HEK293 (cell line): ENCODE results near the gene SLC4A8.
"Not testable (repeated sequence)": the region's sequence is repeated elsewhere in the genome, so short reads cannot be mapped to it uniquely, and the experiment has no call there.

Experiments used
- CTCF ChIA-PET: fragments of 350-600 bp; formaldehyde crosslinking; extraction: SDS; loops from one replicate; lab custom pipeline; 2021; ENCODE audit warnings: antibody characterized with exemption; lab: Yijun Ruan, JAX
- POLR2A ChIA-PET: fragments of 300-600 bp; formaldehyde crosslinking; extraction: SDS; loops from one replicate; lab custom pipeline; 2020; ENCODE audit warnings: antibody characterized with exemption, inconsistent platforms; lab: Yijun Ruan, JAX
- H3K27ac ChIP-seq: fragments of 200-500 bp; sonication (Bioruptor generic); 2 replicates; pipeline ENCODE4 v1.5.1; 2014; ENCODE audit warnings: low read depth, low read length, control low read depth, inconsistent platforms; ENCODE audit errors: extremely low read depth
- H3K36me3 ChIP-seq, 2 experiments: fragments of 200-500 bp in 1 of 2; sonication (Bioruptor generic) in 1 of 2; 1 replicate in 1 of 2; 2 replicates in 1 of 2; pipeline ENCODE4 v1.5.1; 2014 to 2017; ENCODE audit warnings: inconsistent platforms in 2 of 2, low read length in 2 of 2; ENCODE audit not compliant: control insufficient read depth in 2 of 2, insufficient read depth in 1 of 2
- H3K4me1 ChIP-seq: fragments of 200-500 bp; sonication (Bioruptor generic); 2 replicates; pipeline ENCODE4 v1.5.1; 2014; ENCODE audit warnings: mild to moderate bottlenecking, low read length, inconsistent platforms; ENCODE audit not compliant: control insufficient read depth, insufficient read depth
- H3K4me3 ChIP-seq: 2 replicates; pipeline ENCODE4 v1.5.1; 2011; ENCODE audit warnings: low read depth, mild to moderate bottlenecking, control low read depth, low read length, moderate library complexity
- H3K9me3 ChIP-seq: fragments of 200-500 bp; sonication (Bioruptor generic); 2 replicates; pipeline ENCODE4 v1.5.1; 2014; ENCODE audit warnings: low read depth, low read length, inconsistent platforms; ENCODE audit not compliant: control insufficient read depth, insufficient read depth
- FEZF1 ChIP-seq: fragments of 450-650 bp; formaldehyde crosslinking; IDR thresholded peaks from 2 replicates; pipeline ENCODE4 v1.5.1; 2016; ENCODE audit warnings: missing biosample characterization, missing genetic modification characterization
- KLF9 ChIP-seq: fragments of 450-650 bp; formaldehyde crosslinking; IDR thresholded peaks from 2 replicates; pipeline ENCODE4 v1.5.1; 2016; ENCODE audit warnings: missing biosample characterization, missing genetic modification characterization, low read depth
- SCRT1 ChIP-seq: fragments of 450-650 bp; formaldehyde crosslinking; IDR thresholded peaks from 2 replicates; pipeline ENCODE4 v1.5.1; 2016; ENCODE audit warnings: missing biosample characterization, missing genetic modification characterization, borderline replicate concordance
- SP2 ChIP-seq: fragments of 450-650 bp; formaldehyde crosslinking; IDR thresholded peaks from 2 replicates; pipeline ENCODE4 v1.5.1; 2016; ENCODE audit warnings: missing biosample characterization, missing genetic modification characterization
- ZBTB21 ChIP-seq: fragments of 450-650 bp; formaldehyde crosslinking; IDR thresholded peaks from 2 replicates; pipeline ENCODE4 v1.5.1; 2017; ENCODE audit warnings: missing biosample characterization, missing genetic modification characterization
- ZFP41 ChIP-seq: fragments of 450-650 bp; formaldehyde crosslinking; IDR thresholded peaks from 2 replicates; pipeline ENCODE4 v1.5.1; 2016; ENCODE audit warnings: missing biosample characterization, missing genetic modification characterization, borderline replicate concordance
- ZNF132 ChIP-seq: fragments of 450-650 bp; formaldehyde crosslinking; IDR thresholded peaks from 2 replicates; pipeline ENCODE4 v1.5.1; 2017; ENCODE audit warnings: missing biosample characterization, missing genetic modification characterization, borderline replicate concordance
- ZNF138 ChIP-seq: fragments of 450-650 bp; formaldehyde crosslinking; IDR thresholded peaks from 2 replicates; pipeline ENCODE4 v1.5.1; 2016; ENCODE audit warnings: missing biosample characterization, missing genetic modification characterization, borderline replicate concordance
- ZNF157 ChIP-seq: fragments of 450-650 bp; formaldehyde crosslinking; IDR thresholded peaks from 2 replicates; pipeline ENCODE4 v1.5.1; 2016; ENCODE audit warnings: missing biosample characterization, missing genetic modification characterization
- ZNF175 ChIP-seq: fragments of 450-650 bp; formaldehyde crosslinking; IDR thresholded peaks from 2 replicates; pipeline ENCODE4 v1.5.1; 2016; ENCODE audit warnings: missing biosample characterization, missing genetic modification characterization
- ZNF280C ChIP-seq: fragments of 450-650 bp; formaldehyde crosslinking; IDR thresholded peaks from 2 replicates; pipeline ENCODE4 v1.5.1; 2016; ENCODE audit warnings: missing biosample characterization, missing genetic modification characterization
- ZNF404 ChIP-seq: fragments of 450-650 bp; formaldehyde crosslinking; IDR thresholded peaks from 2 replicates; pipeline ENCODE4 v1.5.1; 2017; ENCODE audit warnings: missing biosample characterization, missing genetic modification characterization
- ZNF558 ChIP-seq: fragments of 450-650 bp; formaldehyde crosslinking; IDR thresholded peaks from 2 replicates; pipeline ENCODE4 v1.5.1; 2016; ENCODE audit warnings: missing biosample characterization, missing genetic modification characterization
- ZNF623 ChIP-seq: fragments of 450-650 bp; formaldehyde crosslinking; IDR thresholded peaks from 2 replicates; pipeline ENCODE4 v1.5.1; 2016; ENCODE audit warnings: missing biosample characterization, missing genetic modification characterization
- ZNF645 ChIP-seq: fragments of 450-650 bp; formaldehyde crosslinking; IDR thresholded peaks from 2 replicates; pipeline ENCODE4; 2016; ENCODE audit warnings: missing biosample characterization, missing genetic modification characterization
- ZNF76 ChIP-seq: fragments of 450-650 bp; formaldehyde crosslinking; IDR thresholded peaks from 2 replicates; pipeline ENCODE4; 2016; ENCODE audit warnings: low read depth, missing biosample characterization, missing genetic modification characterization, borderline replicate concordance
- ZNF776 ChIP-seq: fragments of 450-650 bp; formaldehyde crosslinking; IDR thresholded peaks from 2 replicates; pipeline ENCODE4 v1.5.0; 2017; ENCODE audit warnings: missing biosample characterization, missing genetic modification characterization, borderline replicate concordance
- ZSCAN16 ChIP-seq: fragments of 450-650 bp; formaldehyde crosslinking; IDR thresholded peaks from 2 replicates; pipeline ENCODE4 v1.5.1; 2016; ENCODE audit warnings: missing biosample characterization, missing genetic modification characterization
- ZSCAN18 ChIP-seq: fragments of 450-650 bp; formaldehyde crosslinking; IDR thresholded peaks from 2 replicates; pipeline ENCODE4 v1.5.1; 2016; ENCODE audit warnings: missing biosample characterization, missing genetic modification characterization
- TF ChIP-seq, protein P1 (sequence below): fragments of 450-650 bp; formaldehyde crosslinking; IDR thresholded peaks from 2 replicates; pipeline ENCODE4 v1.5.1; 2017; ENCODE audit warnings: missing biosample characterization, mild to moderate bottlenecking, missing genetic modification characterization, moderate library complexity
- TF ChIP-seq, protein P2 (sequence below): fragments of 450-650 bp; formaldehyde crosslinking; IDR thresholded peaks from 2 replicates; pipeline ENCODE4 v1.5.1; 2016; ENCODE audit warnings: missing biosample characterization, missing genetic modification characterization

Gene SLC4A8

DNA sequence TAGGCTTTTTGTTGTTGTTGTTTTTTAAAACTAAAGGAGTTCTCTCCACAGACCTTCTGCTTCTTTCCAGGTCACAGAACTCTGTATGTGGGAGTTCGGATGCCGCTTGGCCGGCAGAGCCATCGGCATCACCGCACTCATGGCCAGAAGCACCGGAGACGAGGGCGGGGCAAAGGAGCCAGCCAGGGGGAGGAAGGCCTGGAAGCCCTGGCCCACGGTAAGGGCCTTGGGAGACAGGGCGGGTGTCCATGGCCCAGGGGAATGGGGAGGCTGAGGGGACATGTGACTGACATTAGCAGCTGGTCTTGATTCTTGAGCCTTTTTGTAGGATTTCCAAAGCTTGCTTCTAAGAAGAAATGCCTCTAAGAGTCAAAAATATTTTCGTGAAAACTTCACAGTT lies 26.2 kb downstream of the SLC4A8 start:
- Histone ChIP-seq H3K36me3 (no peaks in the 10 kb centered on the region), H3K4me3 (no peak overlapping the region), H3K27ac (no peak overlapping the region), H3K9me3 (no peaks in the 10 kb centered on the region), H3K4me1 (no peaks in the 10 kb centered on the region; the same call in 1 of the 2 replicates)
- ChIA-PET POLR2A (no interaction called here), CTCF (no interaction called here)
- TF ChIP-seq ZNF645 (tag by site-specific recombination) (no peak), ZNF175 (no peak), ZNF132 (tag by site-specific recombination) (no peak), SP2 (no peak)
- TF ChIP-seq, protein P1, sequence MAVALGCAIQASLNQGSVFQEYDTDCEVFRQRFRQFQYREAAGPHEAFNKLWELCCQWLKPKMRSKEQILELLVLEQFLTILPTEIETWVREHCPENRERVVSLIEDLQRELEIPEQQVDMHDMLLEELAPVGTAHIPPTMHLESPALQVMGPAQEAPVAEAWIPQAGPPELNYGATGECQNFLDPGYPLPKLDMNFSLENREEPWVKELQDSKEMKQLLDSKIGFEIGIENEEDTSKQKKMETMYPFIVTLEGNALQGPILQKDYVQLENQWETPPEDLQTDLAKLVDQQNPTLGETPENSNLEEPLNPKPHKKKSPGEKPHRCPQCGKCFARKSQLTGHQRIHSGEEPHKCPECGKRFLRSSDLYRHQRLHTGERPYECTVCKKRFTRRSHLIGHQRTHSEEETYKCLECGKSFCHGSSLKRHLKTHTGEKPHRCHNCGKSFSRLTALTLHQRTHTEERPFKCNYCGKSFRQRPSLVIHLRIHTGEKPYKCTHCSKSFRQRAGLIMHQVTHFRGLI (tag by site-specific recombination), result no peak

DNA sequence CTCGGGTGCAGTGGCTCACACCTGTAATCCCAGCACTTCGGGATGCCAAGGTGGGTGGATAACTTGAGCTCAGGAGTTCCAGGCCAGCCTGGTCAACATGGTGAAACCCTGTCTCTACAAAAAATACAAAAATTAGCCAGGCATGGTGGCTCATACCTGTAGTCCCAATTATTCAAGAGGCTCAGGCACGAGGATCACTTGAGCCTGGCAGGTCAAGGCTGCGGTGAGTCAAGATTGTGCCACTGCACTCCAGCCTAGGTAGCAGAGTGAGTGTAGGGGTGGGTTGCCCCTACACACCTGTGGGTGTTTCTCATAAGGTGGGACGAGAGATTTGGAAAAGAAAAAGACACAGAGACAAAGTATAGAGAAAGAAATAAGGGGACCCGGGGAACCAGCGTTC lies 29.4 kb downstream of the SLC4A8 start:
- H3K4me3 ChIP-seq, H3K4me1 ChIP-seq, POLR2A ChIA-PET, H3K27ac ChIP-seq, H3K36me3 ChIP-seq, H3K9me3 ChIP-seq: not testable (repeated sequence)
- CTCF ChIA-PET, result interaction anchor here (0.7 kb wide), 1 partner anchor 1383 kb away, joined by 3 read pairs; no protein-coding TSS in a partner anchor

DNA sequence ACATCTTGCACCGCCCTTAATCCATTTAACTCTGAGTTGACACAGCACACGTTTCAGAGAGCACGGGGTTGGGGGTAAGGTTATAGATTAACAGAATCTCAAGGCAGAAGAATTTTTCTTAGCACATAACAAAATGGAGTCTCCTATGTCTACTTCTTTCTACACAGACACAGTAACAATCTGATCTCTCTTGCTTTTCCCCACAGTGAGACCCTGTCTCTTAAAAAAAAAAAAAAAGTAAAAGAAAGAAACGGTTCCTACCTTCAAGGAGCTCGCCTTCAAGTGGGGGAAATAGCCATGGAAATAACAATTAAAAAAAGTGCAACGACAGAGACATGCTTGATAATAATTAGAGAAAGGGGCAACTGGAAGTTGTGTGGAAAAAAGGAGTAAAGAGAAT lies 30.4 kb downstream of the SLC4A8 start:
- H3K27ac ChIP-seq, result not testable (repeated sequence)

GRCh38 chr12:51458635-51459034 lies 34.0 kb downstream of the SLC4A8 start:
- ChIA-PET POLR2A (no interaction called here), CTCF (interaction anchor here (0.6 to 1.3 kb wide), 2 partner anchors 9 to 98 kb away, joined by 3 to 4 read pairs; no protein-coding TSS in a partner anchor)
- Histone ChIP-seq H3K27ac (no peak overlapping the region), H3K36me3 (no peaks in the 10 kb centered on the region), H3K4me1 (no peaks in the 10 kb centered on the region), H3K4me3 (no peak overlapping the region), H3K9me3 (no peaks in the 10 kb centered on the region)
- no peak for TF ChIP-seq ZBTB21 (tag by site-specific recombination)
- TF ChIP-seq ZSCAN18 (tag by site-specific recombination), result no peak
- no peak for TF ChIP-seq ZNF623 (tag by site-specific recombination)
- no peak for TF ChIP-seq ZNF404
- TF ChIP-seq ZFP41 (tag by site-specific recombination), result no peak
- TF ChIP-seq SCRT1 (tag by site-specific recombination), result no peak
- TF ChIP-seq ZNF776, result no peak
- no peak for TF ChIP-seq FEZF1 (tag by site-specific recombination)
- TF ChIP-seq, protein P2, sequence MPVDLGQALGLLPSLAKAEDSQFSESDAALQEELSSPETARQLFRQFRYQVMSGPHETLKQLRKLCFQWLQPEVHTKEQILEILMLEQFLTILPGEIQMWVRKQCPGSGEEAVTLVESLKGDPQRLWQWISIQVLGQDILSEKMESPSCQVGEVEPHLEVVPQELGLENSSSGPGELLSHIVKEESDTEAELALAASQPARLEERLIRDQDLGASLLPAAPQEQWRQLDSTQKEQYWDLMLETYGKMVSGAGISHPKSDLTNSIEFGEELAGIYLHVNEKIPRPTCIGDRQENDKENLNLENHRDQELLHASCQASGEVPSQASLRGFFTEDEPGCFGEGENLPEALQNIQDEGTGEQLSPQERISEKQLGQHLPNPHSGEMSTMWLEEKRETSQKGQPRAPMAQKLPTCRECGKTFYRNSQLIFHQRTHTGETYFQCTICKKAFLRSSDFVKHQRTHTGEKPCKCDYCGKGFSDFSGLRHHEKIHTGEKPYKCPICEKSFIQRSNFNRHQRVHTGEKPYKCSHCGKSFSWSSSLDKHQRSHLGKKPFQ, result no peak
- no peak for TF ChIP-seq ZNF132 (tag by site-specific recombination)
- no peak for TF ChIP-seq ZSCAN16 (tag by site-specific recombination)
- no peak for TF ChIP-seq ZNF138 (tag by site-specific recombination)
- TF ChIP-seq ZNF76, result no peak
- TF ChIP-seq ZNF280C, result no peak
- no peak for TF ChIP-seq KLF9 (tag by site-specific recombination)
- no peak for TF ChIP-seq ZNF157 (tag by site-specific recombination)
- no peak for TF ChIP-seq ZNF558 (tag by site-specific recombination)

More for the DNA sequence above, 30.4 kb downstream of the SLC4A8 start:
- H3K4me1 ChIP-seq, H3K36me3 ChIP-seq, H3K4me3 ChIP-seq, CTCF ChIA-PET, H3K9me3 ChIP-seq, POLR2A ChIA-PET: not testable (repeated sequence)
